HCT116 (cell line): ENCODE data around the gene ACSM6.

Source experiments
- CTCF ChIP-seq, 3 experiments: fragments of 200-600 bp in 1 of 3; sonication (generic) in 1 of 3; IDR thresholded peaks in 2 of 3; conservative IDR thresholded peaks in 1 of 3; 2 replicates each; pipeline ENCODE4 v1.5.1; 2012 to 2017; ENCODE audit warnings: low read depth in 2 of 3, low read length in 2 of 3, antibody characterized with exemption in 1 of 3, borderline replicate concordance in 1 of 3, control low read depth in 1 of 3, mild to moderate bottlenecking in 1 of 3, mixed read lengths in 1 of 3, mixed run types in 1 of 3, moderate library complexity in 1 of 3; ENCODE audit not compliant: insufficient read depth in 1 of 3
- POLR2AphosphoS5 ChIP-seq: IDR thresholded peaks from 2 replicates; pipeline ENCODE4 v1.6.1; 2011; ENCODE audit warnings: mild to moderate bottlenecking, low read depth, low read length, moderate library complexity
- RAD21 ChIP-seq: IDR thresholded peaks from 2 replicates; pipeline ENCODE4 v1.6.1; 2012; ENCODE audit warnings: low read depth, mild to moderate bottlenecking

GRCh38 chr10:95214793-95215192 is 20.8 kb downstream of the ACSM6 start:
- TF ChIP-seq RAD21: no peak
- no peak for TF ChIP-seq CTCF (IDR thresholded peaks at IDR 0.05 in 2 of 3, conservative IDR thresholded peaks at IDR 0.05 in 1 of 3; ENCODE audit: borderline replicate concordance in 1 of 3, insufficient read depth in 1 of 3, low read depth in 2 of 3, low read length in 2 of 3)
- no peak for TF ChIP-seq POLR2AphosphoS5
